ENCODE data around the gene SYT1.

DNA sequence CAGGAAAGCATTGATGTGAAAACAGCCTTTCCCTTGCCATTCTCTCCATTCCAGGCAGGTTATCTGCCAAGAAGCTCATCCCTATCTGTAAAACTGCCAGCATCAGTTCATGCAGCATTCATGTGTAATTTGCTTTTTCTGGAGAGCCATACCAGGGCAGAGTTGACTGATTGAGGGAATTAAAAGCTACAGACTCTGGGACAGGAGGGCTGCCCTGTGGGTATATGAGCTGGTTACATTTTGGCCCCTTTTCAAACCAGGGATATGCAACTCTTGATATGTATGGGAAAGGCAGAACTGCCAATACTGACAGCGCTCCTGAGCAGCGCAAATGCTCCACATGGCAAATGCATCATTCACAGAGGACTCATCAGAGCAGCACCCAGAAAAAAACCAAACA is 53.7 kb downstream of the SYT1 start:
- TF ChIP-seq, protein P1, sequence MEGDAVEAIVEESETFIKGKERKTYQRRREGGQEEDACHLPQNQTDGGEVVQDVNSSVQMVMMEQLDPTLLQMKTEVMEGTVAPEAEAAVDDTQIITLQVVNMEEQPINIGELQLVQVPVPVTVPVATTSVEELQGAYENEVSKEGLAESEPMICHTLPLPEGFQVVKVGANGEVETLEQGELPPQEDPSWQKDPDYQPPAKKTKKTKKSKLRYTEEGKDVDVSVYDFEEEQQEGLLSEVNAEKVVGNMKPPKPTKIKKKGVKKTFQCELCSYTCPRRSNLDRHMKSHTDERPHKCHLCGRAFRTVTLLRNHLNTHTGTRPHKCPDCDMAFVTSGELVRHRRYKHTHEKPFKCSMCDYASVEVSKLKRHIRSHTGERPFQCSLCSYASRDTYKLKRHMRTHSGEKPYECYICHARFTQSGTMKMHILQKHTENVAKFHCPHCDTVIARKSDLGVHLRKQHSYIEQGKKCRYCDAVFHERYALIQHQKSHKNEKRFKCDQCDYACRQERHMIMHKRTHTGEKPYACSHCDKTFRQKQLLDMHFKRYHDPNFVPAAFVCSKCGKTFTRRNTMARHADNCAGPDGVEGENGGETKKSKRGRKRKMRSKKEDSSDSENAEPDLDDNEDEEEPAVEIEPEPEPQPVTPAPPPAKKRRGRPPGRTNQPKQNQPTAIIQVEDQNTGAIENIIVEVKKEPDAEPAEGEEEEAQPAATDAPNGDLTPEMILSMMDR (IDR thresholded peaks at IDR 0.05) = no peak
- TF ChIP-seq POLR2A (IDR thresholded peaks at IDR 0.05) = no peak
